ENCODE data around the gene DLGAP1. TPM values are rescaled to one million over a fixed set of nuclear protein-coding genes. Genes with fewer than 3 reads are reported as not detected.
A peak's percentile ranks its signal among the peaks of the same experiment; 100 is the strongest.

Gene DLGAP1
- total RNA-seq, 1 donor from 2014 or later, result 7.7 TPM

- Mint-ChIP-seq H3K36me3 (ENCODE audit: low read depth) (no peaks in the 10 kb centered on the region), H3K27me3 (ENCODE audit: low read depth) (no peaks in the 10 kb centered on the region), H3K4me3 (ENCODE audit: unreplicated experiment) (peak overlapping the region; percentile 95), H3K9me3 (ENCODE audit: low read depth) (no peaks in the 10 kb centered on the region), H3K27ac (ENCODE audit: unreplicated experiment) (peak overlapping the region; percentile 100), H3K4me1 (ENCODE audit: low read depth) (peaks cover 23% of the 10 kb centered on the region)
- peak; percentile 49 for TF ChIP-seq CTCF (IDR thresholded peaks at IDR 0.05)
- peak; percentile 98 for DNase-seq (ENCODE audit: low spot score)
These were observed 1006.9 kb downstream of the DLGAP1 start for GRCh38 chr18:3447895-3448837.

- H3K9me3 Mint-ChIP-seq (ENCODE audit: low read depth), result no peaks in the 10 kb centered on the region
- no peaks in the 10 kb centered on the region for H3K36me3 Mint-ChIP-seq (ENCODE audit: low read depth)
- H3K27me3 Mint-ChIP-seq (ENCODE audit: low read depth), result no peaks in the 10 kb centered on the region
- DNase-seq (ENCODE audit: low spot score), result no peak
- peak overlapping the region; percentile 95 for H3K4me3 Mint-ChIP-seq (ENCODE audit: unreplicated experiment)
- H3K4me1 Mint-ChIP-seq (ENCODE audit: low read depth), result peaks cover 16% of the 10 kb centered on the region
- peak overlapping the region; percentile 100 for H3K27ac Mint-ChIP-seq (ENCODE audit: unreplicated experiment)
- TF ChIP-seq CTCF (IDR thresholded peaks at IDR 0.05), result no peak
These were observed 1007.8 kb downstream of the DLGAP1 start for GRCh38 chr18:3447068-3447894.

Small RNA genes within 50 kb of the gene (microRNA-seq; reads per million reads assigned to microRNA genes)
- 1.7 reads per million for gene MIR6718 (ENCODE audit: borderline number of aligned reads)
